Activated CD8-positive, alpha-beta memory T cell treated with anti-CD3 and anti-CD28 coated beads for 1 hour (primary cell): ENCODE results near the gene D2HGDH.
"Not testable (repeated sequence)": the region's sequence is repeated elsewhere in the genome, so short reads cannot be mapped to it uniquely, and the experiment has no call there.

ENCODE experiments used
- DNase-seq, 2 donors: peaks; one replicate each; pipeline ENCODE4 v3.0.0-alpha.2; 2020; ENCODE audit warnings: low read depth in 1 of 2; ENCODE audit errors: extremely low read depth in 1 of 2

Gene D2HGDH

DNA sequence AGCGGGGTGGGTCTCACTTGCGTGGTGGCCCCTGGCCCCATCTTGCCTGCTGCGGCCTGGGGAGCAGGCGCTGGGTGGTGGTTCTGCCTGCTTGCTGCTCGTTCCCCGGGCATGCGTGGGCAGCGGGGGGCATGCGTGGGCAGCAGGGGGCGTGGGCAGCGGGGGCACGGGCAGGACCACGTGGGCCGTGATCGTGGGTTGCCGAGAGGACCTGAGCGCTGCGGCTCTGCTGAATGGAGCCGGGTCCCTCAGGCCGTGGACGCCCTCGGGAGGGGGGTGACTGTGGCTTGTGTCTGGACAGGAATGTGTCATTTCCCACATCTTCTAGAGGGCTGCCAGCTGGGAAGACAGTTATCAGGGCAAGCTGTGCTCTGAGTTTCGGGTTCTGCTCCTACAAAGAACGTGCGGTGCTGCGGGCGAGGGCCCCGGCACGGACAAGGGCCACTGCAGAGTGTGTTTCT, 33.9 kb downstream of the D2HGDH start:
- DNase-seq: no peak

DNA sequence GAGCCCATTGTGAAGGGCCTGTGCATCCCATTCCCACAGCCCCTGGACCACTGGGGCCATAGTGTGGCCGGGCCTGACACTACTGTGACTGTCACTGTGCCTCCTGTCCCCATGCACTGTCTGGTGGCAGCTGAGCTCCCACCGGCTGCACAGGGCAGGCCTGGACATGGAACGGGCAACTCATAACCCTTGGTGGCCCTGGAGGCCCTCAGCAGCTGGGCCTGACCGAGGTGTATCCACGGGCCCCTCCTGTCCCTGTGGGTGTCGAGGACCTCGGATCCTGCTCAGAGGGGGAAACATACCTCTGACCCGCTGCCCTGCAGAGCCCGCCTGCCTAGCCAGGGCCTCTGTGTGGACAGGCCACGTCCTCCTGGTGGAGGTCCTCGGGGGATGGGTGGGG, 34.4 kb downstream of the D2HGDH start:
- DNase-seq: no peak

DNA sequence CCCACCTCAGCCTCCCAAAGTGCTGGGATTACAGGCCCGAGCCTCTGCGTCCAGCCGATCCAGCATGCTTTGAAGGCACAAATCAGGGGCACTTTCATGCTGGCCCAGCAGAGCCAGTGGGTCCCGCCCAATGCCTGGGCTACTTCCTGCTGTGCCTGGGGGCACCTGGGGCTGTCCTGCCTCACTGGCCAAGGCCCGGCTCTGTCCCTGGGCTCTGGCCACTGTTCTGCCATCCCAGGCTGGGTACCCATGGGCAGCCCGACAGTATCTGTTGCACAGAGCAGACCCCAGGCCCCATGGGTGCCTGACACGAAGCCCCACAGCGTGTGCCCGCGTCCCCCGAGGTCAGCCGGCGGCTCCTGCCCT, 35.4 kb downstream of the D2HGDH start:
- DNase-seq: no peak

GRCh38 chr2:241770185-241770935, 35.9 kb downstream of the D2HGDH start:
- DNase-seq: no peak

GRCh38 chr2:241770936-241771285, 36.5 kb downstream of the D2HGDH start:
- no peak for DNase-seq

GRCh38 chr2:241771286-241772062, 37.0 kb downstream of the D2HGDH start:
- DNase-seq: no peak

DNA sequence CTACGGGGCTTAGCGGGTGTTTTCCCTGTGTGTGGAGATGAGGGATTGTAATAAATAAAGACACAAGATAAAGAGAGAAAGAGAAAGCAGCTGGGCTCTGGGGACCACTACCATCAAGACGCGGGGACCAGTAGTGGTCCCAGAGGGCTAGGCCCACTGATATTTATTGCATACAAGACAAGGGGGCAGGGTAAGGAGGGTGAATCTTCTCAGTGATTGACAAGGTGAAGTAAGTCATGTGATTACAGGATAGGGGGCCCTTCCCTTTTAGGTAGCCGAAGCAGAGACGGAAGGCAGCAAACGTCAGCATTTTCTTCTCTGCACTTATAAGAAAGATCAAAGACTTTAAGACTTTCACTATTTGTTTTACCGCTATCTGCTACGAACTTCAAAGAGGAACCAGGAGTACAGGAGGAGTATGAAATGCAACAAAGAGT, 37.7 kb downstream of the D2HGDH start:
- no peak for DNase-seq

GRCh38 chr2:241773511-241774418, 39.3 kb downstream of the D2HGDH start:
- DNase-seq: no peak

- no peak for DNase-seq
Measured at GRCh38 chr2:241774419-241775222, 40.2 kb downstream of the D2HGDH start.

- DNase-seq: no peak
Measured at GRCh38 chr2:241775223-241776177, 41.1 kb downstream of the D2HGDH start.

GRCh38 chr2:241776336-241777169, 42.1 kb downstream of the D2HGDH start, which contains the start of gene GAL3ST2:
Gene GAL3ST2 (plus strand): TSS chr2:241776822. CDS start chr2:241776956, 134 bp downstream.
- no peak for DNase-seq

DNA sequence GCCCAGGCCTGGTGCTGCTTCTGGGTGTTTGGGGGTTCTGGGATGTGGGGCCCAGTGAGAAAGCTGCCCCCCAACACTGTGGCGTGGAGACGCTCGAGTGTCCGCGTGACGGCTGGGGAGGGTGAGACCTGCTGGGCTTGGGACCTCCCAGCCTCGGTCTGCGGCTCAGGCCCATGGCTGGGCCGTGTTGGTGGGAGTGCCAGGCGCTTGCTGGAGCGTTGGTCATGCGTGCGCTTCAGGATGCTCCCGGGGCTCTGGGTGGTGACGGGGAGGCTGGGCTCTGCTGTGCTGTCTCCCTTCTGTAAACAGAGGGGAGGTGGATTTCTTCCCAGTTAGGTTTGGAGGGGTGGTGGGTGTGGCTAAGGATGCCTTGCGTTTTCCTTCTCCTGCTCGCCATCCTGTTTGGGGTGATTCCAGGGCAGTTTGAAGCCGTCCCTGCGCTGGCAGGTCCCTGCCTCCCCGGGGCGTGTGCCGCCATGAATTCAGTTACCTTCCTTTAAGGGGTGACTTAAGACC, 42.8 kb downstream of the D2HGDH start:
- no peak for DNase-seq

- no peak for DNase-seq
Measured at GRCh38 chr2:241777686-241778627, 43.5 kb downstream of the D2HGDH start.

DNA sequence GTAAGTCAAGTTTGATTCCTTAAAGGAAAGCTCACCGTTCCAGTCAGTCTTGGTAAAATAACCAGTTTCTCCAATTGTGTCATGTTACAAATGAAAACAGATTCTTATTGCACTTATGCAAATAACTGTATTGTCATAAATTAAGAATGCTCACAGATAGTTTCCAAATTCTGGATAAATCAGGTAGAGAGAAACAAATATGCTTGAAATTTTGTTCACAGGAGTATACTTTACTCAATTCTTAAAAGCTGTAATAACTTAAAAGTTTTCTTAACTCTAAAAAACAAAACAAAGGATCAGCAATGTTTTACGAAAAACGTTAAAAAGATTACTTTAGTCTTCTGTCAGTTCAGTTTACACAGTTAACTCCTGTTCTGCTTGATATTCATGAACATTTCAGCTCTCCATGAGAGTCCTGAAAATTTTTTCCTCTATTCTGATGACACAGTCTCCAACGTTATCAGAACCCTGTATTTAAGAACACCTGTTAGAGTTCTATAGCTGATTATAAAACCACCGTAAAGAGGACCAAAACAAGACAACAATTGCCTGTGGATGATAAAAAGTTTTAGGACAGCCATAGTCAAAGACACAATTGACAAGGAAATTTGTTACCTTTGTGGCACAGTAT, 46.6 kb downstream of the D2HGDH start:
- no peak for DNase-seq

DNA sequence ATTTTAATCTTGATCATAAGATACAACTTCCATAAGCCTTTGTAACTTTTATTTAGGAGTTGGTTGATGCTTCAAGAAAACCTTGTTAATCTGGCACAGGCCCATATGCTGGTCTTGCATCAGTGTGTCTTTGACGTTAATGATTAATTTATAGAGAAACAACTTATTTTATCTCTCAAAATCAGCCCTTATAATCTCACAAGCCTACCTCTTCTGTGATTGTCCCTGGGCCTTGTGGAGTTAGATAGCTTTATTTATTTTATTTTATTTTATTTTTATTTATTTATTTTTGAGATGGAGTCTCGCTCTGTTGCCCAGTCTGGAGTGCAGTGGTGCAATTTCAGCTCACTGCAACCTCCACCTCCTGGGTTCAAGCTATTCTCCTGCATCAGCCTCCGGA, 47.6 kb downstream of the D2HGDH start:
- not testable (repeated sequence) for DNase-seq

DNA sequence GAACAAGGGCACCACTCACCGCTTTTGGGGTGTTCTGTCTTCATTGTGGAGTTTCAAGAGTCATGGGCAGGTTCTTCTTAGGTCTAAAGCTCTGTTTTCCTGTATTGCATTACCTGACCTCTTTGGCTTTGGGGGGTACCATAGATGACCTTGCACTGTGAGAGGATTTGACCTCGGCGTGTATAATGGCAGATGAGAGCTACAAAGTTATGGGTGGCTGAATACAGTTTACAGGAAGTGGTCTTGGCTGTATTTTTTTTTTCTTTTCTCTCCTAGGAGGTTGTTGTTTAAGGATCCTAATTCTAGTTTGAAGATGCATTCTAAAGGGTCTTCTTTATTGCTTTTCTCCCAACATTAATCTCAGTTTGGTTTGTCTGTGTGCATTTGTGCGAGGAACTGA, 53.7 kb downstream of the D2HGDH start:
- no peak for DNase-seq

GRCh38 chr2:241788572-241788971, 54.1 kb downstream of the D2HGDH start:
- no peak for DNase-seq
